A549 (cell line): ENCODE measurements around the gene VPS4A. TPM values are rescaled to one million over a fixed set of nuclear protein-coding genes. Genes with fewer than 3 reads are reported as not detected.
A peak's percentile ranks its signal among the peaks of the same experiment; 100 is the strongest.
"Not testable (repeated sequence)": the region's sequence is repeated elsewhere in the genome, so short reads cannot be mapped to it uniquely, and the experiment has no call there.

Source experiments
- ATAC-seq, 2 experiments: fragments of 200-7000 bp in 1 of 2; fragments of >200 bp in 1 of 2; cut with Nextera tagmentation in 1 of 2; cut with Tn5 transposase in 1 of 2; 3 replicates each; pipeline versions ENCODE4 v1.8.0 to v1.9.1; 2018 to 2020; ENCODE audit warnings: mild to moderate bottlenecking in 1 of 2, moderate library complexity in 1 of 2
- CTCF ChIA-PET: fragments of 300-600 bp; sonication (Branson Sonifier 250); formaldehyde crosslinking; extraction: SDS; loops from one replicate; lab custom pipeline; 2021; ENCODE audit warnings: antibody characterized with exemption, inconsistent platforms; lab: Yijun Ruan, JAX
- POLR2A ChIA-PET: fragments of 350-600 bp; formaldehyde crosslinking; extraction: SDS; loops from one replicate; lab custom pipeline; 2021; ENCODE audit warnings: antibody characterized with exemption, inconsistent platforms; lab: Yijun Ruan, JAX
- DNase-seq, 2 experiments: peaks; one replicate each; pipeline versions ENCODE4 v3.0.0 to v3.0.0-alpha.2; 2011 to 2016; ENCODE audit warnings: low read depth in 1 of 2, low spot score in 1 of 2
- FAIRE-seq: peaks from 2 replicates; lab custom pipeline; 2011; peaks lifted over from hg19 to GRCh38; lab: Jason Lieb, UNC
- H3K27ac ChIP-seq, 2 experiments: fragments of >200 bp; sonication (Bioruptor Twin); formaldehyde crosslinking; 3 replicates each; pipeline ENCODE4 v1.5.1; 2016 to 2017
- H3K4me1 ChIP-seq: fragments of >200 bp; sonication (Bioruptor Twin); formaldehyde crosslinking; 3 replicates; pipeline ENCODE4 v1.6.1; 2016
- H3K4me2 ChIP-seq: fragments of >200 bp; sonication (Bioruptor Twin); formaldehyde crosslinking; 3 replicates; pipeline ENCODE4 v1.6.1; 2016
- H3K4me3 ChIP-seq: fragments of >200 bp; sonication (Bioruptor Twin); formaldehyde crosslinking; 3 replicates; pipeline ENCODE4 v1.5.1; 2016
- H3K9me3 ChIP-seq: fragments of >200 bp; sonication (Bioruptor Twin); formaldehyde crosslinking; 3 replicates; pipeline ENCODE4 v1.6.1; 2016
- BHLHE40 ChIP-seq: IDR thresholded peaks from 2 replicates; pipeline ENCODE4 v1.6.1; 2012; ENCODE audit warnings: low read depth, low read length, inconsistent platforms
- CBX2 ChIP-seq: fragments of 200-600 bp; sonication (generic); IDR thresholded peaks from 2 replicates; pipeline ENCODE4 v1.6.1; 2016; ENCODE audit warnings: low read depth, mild to moderate bottlenecking, borderline replicate concordance
- CEBPB ChIP-seq, 2 experiments: fragments of >200 bp in 1 of 2; sonication (Bioruptor Twin) in 1 of 2; formaldehyde crosslinking in 1 of 2; IDR thresholded peaks; 2 replicates each; pipeline ENCODE4 v1.6.1; 2012 to 2016
- CHD4 ChIP-seq: fragments of 200-600 bp; sonication (generic); IDR thresholded peaks from 2 replicates; pipeline ENCODE4 v1.6.1; 2016; ENCODE audit warnings: antibody characterized with exemption, mild to moderate bottlenecking, borderline replicate concordance
- EHF ChIP-seq: fragments of 250-450 bp; sonication (Bioruptor Pico); IDR thresholded peaks from 2 replicates; pipeline ENCODE4 v1.5.0; 2020; ENCODE audit warnings: mild to moderate bottlenecking
- GATA3 ChIP-seq: IDR thresholded peaks from 2 replicates; pipeline ENCODE4 v1.6.1; 2012; ENCODE audit warnings: borderline replicate concordance
- HEYL ChIP-seq: fragments of 250-450 bp; sonication (Bioruptor Pico); IDR thresholded peaks from 2 replicates; pipeline ENCODE4 v1.8.0; 2021; ENCODE audit warnings: mild to moderate bottlenecking, moderate library complexity
- RAD21 ChIP-seq, 2 experiments: fragments of >200 bp in 1 of 2; sonication (Bioruptor Twin) in 1 of 2; formaldehyde crosslinking in 1 of 2; IDR thresholded peaks in 1 of 2; conservative IDR thresholded peaks in 1 of 2; 2 replicates in 1 of 2; 3 replicates in 1 of 2; pipeline ENCODE4 v1.6.1; 2012 to 2018; ENCODE audit warnings: inconsistent platforms in 1 of 2
- RFX5 ChIP-seq: fragments of 450-650 bp; IDR thresholded peaks from 2 replicates; pipeline ENCODE4 v1.7.1; 2014; ENCODE audit warnings: antibody characterized with exemption, mild to moderate bottlenecking, moderate library complexity
- SMC3 ChIP-seq: fragments of >200 bp; sonication (Bioruptor Twin); formaldehyde crosslinking; IDR thresholded peaks from 3 replicates; pipeline ENCODE4 v1.6.1; 2018; ENCODE audit warnings: inconsistent platforms
- ZC3H11A ChIP-seq: fragments of 450-650 bp; IDR thresholded peaks from 2 replicates; pipeline ENCODE4 v1.6.1; 2014; ENCODE audit warnings: antibody characterized with exemption, mild to moderate bottlenecking
- ZFP36 ChIP-seq: fragments of 450-650 bp; IDR thresholded peaks from 2 replicates; pipeline ENCODE4 v1.6.1; 2014; ENCODE audit warnings: borderline replicate concordance; ENCODE audit not compliant: partially characterized antibody
- ZSCAN20 ChIP-seq: fragments of 250-450 bp; sonication (Bioruptor Pico); IDR thresholded peaks from 2 replicates; pipeline ENCODE4 v1.8.0; 2022; ENCODE audit warnings: mild to moderate bottlenecking, moderate library complexity
- WGBS: methylation state at CpG from one replicate; pipeline ENCODE4 v1.1.6; 2017; ENCODE audit errors: missing lambda C conversion rate; 5-methylcytosine and 5-hydroxymethylcytosine counted together
- polyA plus RNA-seq, 4 experiments: library from polyadenylated mRNA; depleted of rRNA in 3 of 4; stranded (reverse); fragments of >200 nt; fragmentation: RNase III in 1 of 4; extraction: RNeasy Plus Mini Kit Qiagen cat#74134 plus additional on column Dnase treatment in 1 of 4; gene quantifications; 2 replicates in 3 of 4; 3 replicates in 1 of 4; pipeline ENCODE4 v1.2.3, GENCODE V29; 2011 to 2017
- TF ChIP-seq, protein P1 (sequence below): fragments of 150-350 bp; IDR thresholded peaks from 2 replicates; pipeline ENCODE4 v1.6.1; 2014; ENCODE audit warnings: low read depth, mild to moderate bottlenecking, low read length
- TF ChIP-seq, protein P2 (sequence below): IDR thresholded peaks from 2 replicates; pipeline ENCODE4 v1.6.1; 2012
- TF ChIP-seq, protein P3 (sequence below): fragments of 450-650 bp; IDR thresholded peaks from 2 replicates; pipeline ENCODE4 v1.6.1; 2014; ENCODE audit warnings: antibody characterized with exemption
- TF ChIP-seq, protein P4 (sequence below): fragments of 200-600 bp; sonication (generic); IDR thresholded peaks from 2 replicates; pipeline ENCODE4 v1.6.1; 2016; ENCODE audit warnings: antibody characterized with exemption, mild to moderate bottlenecking, moderate library complexity
- TF ChIP-seq, protein P5 (sequence below): IDR thresholded peaks from 2 replicates; pipeline ENCODE4 v1.6.1; 2012; ENCODE audit warnings: low read depth, borderline replicate concordance
- TF ChIP-seq, protein P6 (sequence below): fragments of >200 bp; sonication (Bioruptor Twin); formaldehyde crosslinking; IDR thresholded peaks from 3 replicates; pipeline ENCODE4 v1.5.1; 2016

VPS4A gene
- polyA plus RNA-seq, 2 of the 4 experiments (the other 2 are of a cell fraction) = 12.9 to 28.1 TPM

DNA sequence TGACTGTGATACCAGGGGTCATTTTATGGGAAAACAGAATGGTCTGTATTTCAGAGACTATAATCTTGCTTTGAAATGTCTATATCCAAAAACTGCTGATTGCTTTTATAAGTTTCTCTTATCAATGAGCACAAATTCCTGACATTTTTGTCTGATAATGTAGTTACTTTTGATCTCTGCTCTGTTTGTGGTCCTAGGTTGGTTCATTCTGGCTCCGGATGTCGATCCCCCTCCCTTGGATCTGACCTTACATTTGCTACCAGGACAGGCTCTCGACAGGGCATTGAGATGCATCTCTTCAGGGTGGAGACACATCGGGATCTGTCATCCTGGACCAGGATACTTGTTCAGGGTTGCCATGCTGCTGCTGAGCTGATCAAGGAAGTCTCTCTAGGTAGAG, 27.3 kb upstream of the VPS4A start:
- ChIA-PET CTCF (interaction anchor here (1.0 to 9.7 kb wide), 3 partner anchors 96 to 131 kb away, joined by 5 to 133 read pairs (median 32); partner anchors contain the start of gene SNTB2), POLR2A (no interaction called here)
- H3K4me2 ChIP-seq = no peak overlapping the region
- WGBS = 84% methylated on average over 4 of the region's 4 CpGs
- TF ChIP-seq RAD21 (conservative IDR thresholded peaks at IDR 0.05 in 1 of 2, IDR thresholded peaks at IDR 0.05 in 1 of 2) = no peak
- no peak for TF ChIP-seq ZSCAN20 (CRISPR knock-in tag)
- TF ChIP-seq EHF (CRISPR knock-in tag) = no peak
- TF ChIP-seq RFX5 = no peak
- TF ChIP-seq GATA3 = no peak
- TF ChIP-seq, protein P1, sequence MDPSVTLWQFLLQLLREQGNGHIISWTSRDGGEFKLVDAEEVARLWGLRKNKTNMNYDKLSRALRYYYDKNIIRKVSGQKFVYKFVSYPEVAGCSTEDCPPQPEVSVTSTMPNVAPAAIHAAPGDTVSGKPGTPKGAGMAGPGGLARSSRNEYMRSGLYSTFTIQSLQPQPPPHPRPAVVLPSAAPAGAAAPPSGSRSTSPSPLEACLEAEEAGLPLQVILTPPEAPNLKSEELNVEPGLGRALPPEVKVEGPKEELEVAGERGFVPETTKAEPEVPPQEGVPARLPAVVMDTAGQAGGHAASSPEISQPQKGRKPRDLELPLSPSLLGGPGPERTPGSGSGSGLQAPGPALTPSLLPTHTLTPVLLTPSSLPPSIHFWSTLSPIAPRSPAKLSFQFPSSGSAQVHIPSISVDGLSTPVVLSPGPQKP = no peak
- no peak for TF ChIP-seq CHD4
- no peak for TF ChIP-seq HEYL (CRISPR knock-in tag)
- TF ChIP-seq ZFP36 = no peak
- TF ChIP-seq, protein P2, sequence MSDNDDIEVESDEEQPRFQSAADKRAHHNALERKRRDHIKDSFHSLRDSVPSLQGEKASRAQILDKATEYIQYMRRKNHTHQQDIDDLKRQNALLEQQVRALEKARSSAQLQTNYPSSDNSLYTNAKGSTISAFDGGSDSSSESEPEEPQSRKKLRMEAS = no peak
- FAIRE-seq = no peak
- H3K4me1 ChIP-seq = peaks cover 12% of the 10 kb centered on the region; the same call in 2 of the 3 replicates
- no peaks in the 10 kb centered on the region for H3K9me3 ChIP-seq
- H3K27ac ChIP-seq = no peak overlapping the region
- no peak for ATAC-seq
- no peak overlapping the region for H3K4me3 ChIP-seq
- DNase-seq = no peak

DNA sequence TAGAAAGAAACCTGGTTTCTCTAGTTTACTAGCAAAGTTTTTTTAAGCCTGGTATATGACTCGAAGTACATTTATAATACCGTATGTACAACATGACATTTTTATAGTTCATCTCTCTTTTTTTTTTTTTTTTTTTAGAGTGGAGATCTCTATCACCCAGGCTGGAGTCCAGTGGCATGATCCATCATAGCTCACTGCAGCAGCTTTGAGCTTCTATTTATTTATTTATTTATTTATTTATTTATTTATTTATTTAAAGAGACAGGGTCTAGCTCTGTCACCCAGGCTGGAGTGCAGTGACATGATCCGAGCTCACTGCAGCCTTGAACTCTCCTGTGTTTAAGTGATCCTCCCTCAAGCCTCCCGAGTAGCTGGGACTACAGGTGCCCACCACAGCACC, 25.9 kb upstream of the VPS4A start:
- Histone ChIP-seq H3K4me3 (no peak overlapping the region), H3K27ac (no peak overlapping the region), H3K9me3 (no peaks in the 10 kb centered on the region), H3K4me2 (no peak overlapping the region), H3K4me1 (peaks cover 12% of the 10 kb centered on the region; the same call in 2 of the 3 replicates)
- TF ChIP-seq, protein P3, sequence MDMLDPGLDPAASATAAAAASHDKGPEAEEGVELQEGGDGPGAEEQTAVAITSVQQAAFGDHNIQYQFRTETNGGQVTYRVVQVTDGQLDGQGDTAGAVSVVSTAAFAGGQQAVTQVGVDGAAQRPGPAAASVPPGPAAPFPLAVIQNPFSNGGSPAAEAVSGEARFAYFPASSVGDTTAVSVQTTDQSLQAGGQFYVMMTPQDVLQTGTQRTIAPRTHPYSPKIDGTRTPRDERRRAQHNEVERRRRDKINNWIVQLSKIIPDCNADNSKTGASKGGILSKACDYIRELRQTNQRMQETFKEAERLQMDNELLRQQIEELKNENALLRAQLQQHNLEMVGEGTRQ = no peak
- TF ChIP-seq, protein P4, sequence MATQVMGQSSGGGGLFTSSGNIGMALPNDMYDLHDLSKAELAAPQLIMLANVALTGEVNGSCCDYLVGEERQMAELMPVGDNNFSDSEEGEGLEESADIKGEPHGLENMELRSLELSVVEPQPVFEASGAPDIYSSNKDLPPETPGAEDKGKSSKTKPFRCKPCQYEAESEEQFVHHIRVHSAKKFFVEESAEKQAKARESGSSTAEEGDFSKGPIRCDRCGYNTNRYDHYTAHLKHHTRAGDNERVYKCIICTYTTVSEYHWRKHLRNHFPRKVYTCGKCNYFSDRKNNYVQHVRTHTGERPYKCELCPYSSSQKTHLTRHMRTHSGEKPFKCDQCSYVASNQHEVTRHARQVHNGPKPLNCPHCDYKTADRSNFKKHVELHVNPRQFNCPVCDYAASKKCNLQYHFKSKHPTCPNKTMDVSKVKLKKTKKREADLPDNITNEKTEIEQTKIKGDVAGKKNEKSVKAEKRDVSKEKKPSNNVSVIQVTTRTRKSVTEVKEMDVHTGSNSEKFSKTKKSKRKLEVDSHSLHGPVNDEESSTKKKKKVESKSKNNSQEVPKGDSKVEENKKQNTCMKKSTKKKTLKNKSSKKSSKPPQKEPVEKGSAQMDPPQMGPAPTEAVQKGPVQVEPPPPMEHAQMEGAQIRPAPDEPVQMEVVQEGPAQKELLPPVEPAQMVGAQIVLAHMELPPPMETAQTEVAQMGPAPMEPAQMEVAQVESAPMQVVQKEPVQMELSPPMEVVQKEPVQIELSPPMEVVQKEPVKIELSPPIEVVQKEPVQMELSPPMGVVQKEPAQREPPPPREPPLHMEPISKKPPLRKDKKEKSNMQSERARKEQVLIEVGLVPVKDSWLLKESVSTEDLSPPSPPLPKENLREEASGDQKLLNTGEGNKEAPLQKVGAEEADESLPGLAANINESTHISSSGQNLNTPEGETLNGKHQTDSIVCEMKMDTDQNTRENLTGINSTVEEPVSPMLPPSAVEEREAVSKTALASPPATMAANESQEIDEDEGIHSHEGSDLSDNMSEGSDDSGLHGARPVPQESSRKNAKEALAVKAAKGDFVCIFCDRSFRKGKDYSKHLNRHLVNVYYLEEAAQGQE = no peak
- TF ChIP-seq BHLHE40 (no peak), ZC3H11A (peak; percentile 89)
- POLR2A ChIA-PET = interaction anchor here (0.6 to 1.7 kb wide), 2 partner anchors 98 to 265 kb away, joined by 5 read pairs; partner anchors contain the start of gene SNTB2
- DNase-seq = no peak
- CTCF ChIA-PET = interaction anchor here (0.5 to 9.7 kb wide), 11 partner anchors 11 to 133 kb away, joined by 3 to 133 read pairs (median 6); partner anchors contain the start of gene SNTB2
- no peak for FAIRE-seq
- ATAC-seq = no peak
- WGBS = 88% methylated on average over 4 of the region's 4 CpGs

DNA sequence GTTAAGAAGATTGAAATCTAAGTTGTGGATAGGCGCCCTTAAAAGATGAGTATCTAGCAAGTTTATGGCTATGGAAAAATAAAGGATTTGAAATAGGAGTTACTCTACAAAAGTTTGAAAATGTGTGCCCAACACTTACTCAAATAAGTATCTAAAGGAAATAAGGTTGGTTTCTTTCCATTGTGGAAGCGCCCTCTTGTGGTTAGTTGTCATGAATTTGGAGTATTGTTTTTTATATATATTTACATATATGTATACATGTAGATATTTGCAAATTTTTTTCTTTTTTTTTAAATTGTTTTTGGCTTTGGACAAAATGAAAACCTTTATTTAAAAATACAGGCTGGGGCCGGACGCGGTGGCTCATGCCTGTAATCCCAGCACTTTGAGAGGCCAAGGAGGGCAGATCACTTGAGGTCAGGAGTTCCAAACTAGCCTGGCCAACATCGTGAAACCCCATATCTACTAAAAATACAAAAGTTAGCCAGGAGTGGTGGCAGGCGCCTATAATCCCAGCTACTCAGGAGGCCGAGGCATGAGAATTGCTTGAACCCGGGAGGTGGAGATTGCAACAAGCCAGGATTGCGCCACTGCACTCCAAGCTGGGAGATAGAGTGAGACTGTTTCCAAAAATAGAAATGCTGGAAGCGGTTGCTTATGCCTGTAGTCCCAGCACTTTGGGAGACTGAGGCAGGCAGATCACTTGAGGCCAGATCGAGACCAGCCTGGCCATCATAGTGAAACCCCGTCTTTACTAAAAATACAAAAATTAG, 24.0 kb upstream of the VPS4A start:
- WGBS = 60% methylated on average over 13 of the region's 13 CpGs
- FAIRE-seq (no peak), ATAC-seq (peak in 1 of 2 experiments; percentile 64; a peak in 3 of 6 replicates), DNase-seq (peak; percentile 25 to 70)
- Histone ChIP-seq H3K27ac (peak overlapping the region in 1 of 2 experiments; percentile 38; a peak in 1 of 6 replicates), H3K9me3 (no peaks in the 10 kb centered on the region), H3K4me2 (no peak overlapping the region), H3K4me3 (no peak overlapping the region), H3K4me1 (peaks cover 12% of the 10 kb centered on the region; the same call in 2 of the 3 replicates)
- POLR2A ChIA-PET = interaction anchor here (1.7 kb wide), 1 partner anchor 100 kb away, joined by 5 read pairs; the partner anchor contains the start of gene SNTB2
- CTCF ChIA-PET = interaction anchor here (0.6 to 9.7 kb wide), 27 partner anchors 10 to 154 kb away, joined by 3 to 133 read pairs (median 6); partner anchors contain the start of gene SNTB2
- TF ChIP-seq CBX2 (no peak), RAD21 (conservative IDR thresholded peaks at IDR 0.05 in 1 of 2, IDR thresholded peaks at IDR 0.05 in 1 of 2) (peak; percentile 68 to 78), SMC3 (peak; percentile 90), CEBPB (IDR thresholded peaks at IDR 0.05) (peak in 1 of 2 experiments; percentile 60; a peak in 3 of 4 replicates)
- TF ChIP-seq, protein P5, sequence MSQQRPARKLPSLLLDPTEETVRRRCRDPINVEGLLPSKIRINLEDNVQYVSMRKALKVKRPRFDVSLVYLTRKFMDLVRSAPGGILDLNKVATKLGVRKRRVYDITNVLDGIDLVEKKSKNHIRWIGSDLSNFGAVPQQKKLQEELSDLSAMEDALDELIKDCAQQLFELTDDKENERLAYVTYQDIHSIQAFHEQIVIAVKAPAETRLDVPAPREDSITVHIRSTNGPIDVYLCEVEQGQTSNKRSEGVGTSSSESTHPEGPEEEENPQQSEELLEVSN = no peak
- TF ChIP-seq, protein P6, sequence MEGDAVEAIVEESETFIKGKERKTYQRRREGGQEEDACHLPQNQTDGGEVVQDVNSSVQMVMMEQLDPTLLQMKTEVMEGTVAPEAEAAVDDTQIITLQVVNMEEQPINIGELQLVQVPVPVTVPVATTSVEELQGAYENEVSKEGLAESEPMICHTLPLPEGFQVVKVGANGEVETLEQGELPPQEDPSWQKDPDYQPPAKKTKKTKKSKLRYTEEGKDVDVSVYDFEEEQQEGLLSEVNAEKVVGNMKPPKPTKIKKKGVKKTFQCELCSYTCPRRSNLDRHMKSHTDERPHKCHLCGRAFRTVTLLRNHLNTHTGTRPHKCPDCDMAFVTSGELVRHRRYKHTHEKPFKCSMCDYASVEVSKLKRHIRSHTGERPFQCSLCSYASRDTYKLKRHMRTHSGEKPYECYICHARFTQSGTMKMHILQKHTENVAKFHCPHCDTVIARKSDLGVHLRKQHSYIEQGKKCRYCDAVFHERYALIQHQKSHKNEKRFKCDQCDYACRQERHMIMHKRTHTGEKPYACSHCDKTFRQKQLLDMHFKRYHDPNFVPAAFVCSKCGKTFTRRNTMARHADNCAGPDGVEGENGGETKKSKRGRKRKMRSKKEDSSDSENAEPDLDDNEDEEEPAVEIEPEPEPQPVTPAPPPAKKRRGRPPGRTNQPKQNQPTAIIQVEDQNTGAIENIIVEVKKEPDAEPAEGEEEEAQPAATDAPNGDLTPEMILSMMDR = peak; percentile 91

DNA sequence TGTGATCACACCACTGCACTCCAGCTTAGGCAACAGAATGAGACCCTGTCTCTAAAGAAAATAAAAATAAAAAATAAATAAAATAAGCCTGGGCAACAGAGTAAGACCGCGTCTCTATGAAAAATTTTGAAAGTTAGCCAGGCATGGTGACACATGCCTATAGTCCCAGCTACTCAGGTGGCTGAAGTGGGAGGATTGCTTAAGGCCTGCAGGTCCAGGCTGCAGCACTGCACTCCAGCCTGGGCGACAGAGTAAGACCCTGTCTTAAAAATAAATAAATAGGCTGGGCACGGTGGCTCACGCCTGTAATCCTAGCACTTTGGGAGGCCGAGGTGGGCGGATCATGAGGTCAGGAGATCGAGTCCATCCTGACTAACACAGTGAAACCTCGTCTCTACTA, 19.5 kb upstream of the VPS4A start:
- H3K9me3 ChIP-seq, H3K4me2 ChIP-seq, H3K27ac ChIP-seq, DNase-seq, H3K4me3 ChIP-seq, FAIRE-seq, ATAC-seq, H3K4me1 ChIP-seq, POLR2A ChIA-PET: not testable (repeated sequence)
- 92% methylated on average over 9 of the region's 9 CpGs for WGBS
- CTCF ChIA-PET = interaction anchor here (0.9 to 9.7 kb wide), 3 partner anchors 12 to 761 kb away, joined by 3 to 133 read pairs (median 3); no protein-coding TSS in a partner anchor
